ENCODE data around the gene ATP2B2.

- TF ChIP-seq POLR2A (IDR thresholded peaks at IDR 0.05; ENCODE audit: extremely low read depth, insufficient read length), result no peak
- TF ChIP-seq, protein P1, sequence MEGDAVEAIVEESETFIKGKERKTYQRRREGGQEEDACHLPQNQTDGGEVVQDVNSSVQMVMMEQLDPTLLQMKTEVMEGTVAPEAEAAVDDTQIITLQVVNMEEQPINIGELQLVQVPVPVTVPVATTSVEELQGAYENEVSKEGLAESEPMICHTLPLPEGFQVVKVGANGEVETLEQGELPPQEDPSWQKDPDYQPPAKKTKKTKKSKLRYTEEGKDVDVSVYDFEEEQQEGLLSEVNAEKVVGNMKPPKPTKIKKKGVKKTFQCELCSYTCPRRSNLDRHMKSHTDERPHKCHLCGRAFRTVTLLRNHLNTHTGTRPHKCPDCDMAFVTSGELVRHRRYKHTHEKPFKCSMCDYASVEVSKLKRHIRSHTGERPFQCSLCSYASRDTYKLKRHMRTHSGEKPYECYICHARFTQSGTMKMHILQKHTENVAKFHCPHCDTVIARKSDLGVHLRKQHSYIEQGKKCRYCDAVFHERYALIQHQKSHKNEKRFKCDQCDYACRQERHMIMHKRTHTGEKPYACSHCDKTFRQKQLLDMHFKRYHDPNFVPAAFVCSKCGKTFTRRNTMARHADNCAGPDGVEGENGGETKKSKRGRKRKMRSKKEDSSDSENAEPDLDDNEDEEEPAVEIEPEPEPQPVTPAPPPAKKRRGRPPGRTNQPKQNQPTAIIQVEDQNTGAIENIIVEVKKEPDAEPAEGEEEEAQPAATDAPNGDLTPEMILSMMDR (IDR thresholded peaks at IDR 0.05; ENCODE audit: low read depth, low read length), result no peak
- TF ChIP-seq, protein P2, sequence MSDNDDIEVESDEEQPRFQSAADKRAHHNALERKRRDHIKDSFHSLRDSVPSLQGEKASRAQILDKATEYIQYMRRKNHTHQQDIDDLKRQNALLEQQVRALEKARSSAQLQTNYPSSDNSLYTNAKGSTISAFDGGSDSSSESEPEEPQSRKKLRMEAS (IDR thresholded peaks at IDR 0.05; ENCODE audit: low read depth, low read length), result no peak
- TF ChIP-seq MYC (IDR thresholded peaks at IDR 0.05; ENCODE audit: low read depth, low read length), result no peak
Observed at GRCh38 chr3:10448544-10448943, 56.8 kb downstream of the ATP2B2 start.
